HepG2 (cell line): ENCODE measurements around the gene SPATS2. TPM values are rescaled to one million over a fixed set of nuclear protein-coding genes. Genes with fewer than 3 reads are reported as not detected.

Source experiments
- ATAC-seq: fragments of 200-7000 bp; cut with Tn5 transposase; 3 replicates; pipeline ENCODE4 v1.9.1; 2020; ENCODE audit warnings: mild to moderate bottlenecking, moderate library complexity
- BruUV-seq: library from RNA; stranded (reverse); fragments of 400-500 nt; replicated peaks from 2 replicates; lab custom pipeline; 2021; lab: Mats Ljungman, UMichigan
- CTCF ChIA-PET: fragments of 300-600 bp; formaldehyde crosslinking; extraction: SDS; loops from one replicate; lab custom pipeline; 2021; ENCODE audit warnings: low total read pairs, inconsistent platforms, low intra/inter-chr PET ratio; lab: Yijun Ruan, JAX
- POLR2A ChIA-PET: fragments of 350-600 bp; sonication (Branson Sonifier 250); formaldehyde crosslinking; loops from one replicate; lab custom pipeline; 2020; ENCODE audit warnings: antibody characterized with exemption, inconsistent platforms; lab: Yijun Ruan, JAX
- DNase-seq: peaks from one replicate; pipeline ENCODE4 v3.0.0-alpha.2; 2015; ENCODE audit warnings: low spot score
- FAIRE-seq: peaks from 3 replicates; lab custom pipeline; 2011; peaks lifted over from hg19 to GRCh38; lab: Jason Lieb, UNC
- H2AFZ ChIP-seq: one replicate; pipeline ENCODE4 v1.6.1; 2011; ENCODE audit warnings: low read length, inconsistent platforms
- H3K27ac ChIP-seq: fragments of 300-600 bp; 3 replicates; pipeline ENCODE4 v1.8.0; 2011; ENCODE audit warnings: mixed run types, mild to moderate bottlenecking, mixed read lengths, low read length, inconsistent platforms; ENCODE audit not compliant: insufficient read depth; ENCODE audit errors: extremely low read length
- H3K27me3 ChIP-seq, 2 experiments: fragments of 200-600 bp in 1 of 2; 2 replicates in 1 of 2; 3 replicates in 1 of 2; pipeline versions ENCODE4 v1.6.0 to v1.8.0; 2011; ENCODE audit warnings: low read length in 2 of 2, mild to moderate bottlenecking in 2 of 2, moderate library complexity in 2 of 2, inconsistent platforms in 1 of 2; ENCODE audit not compliant: insufficient read depth in 2 of 2, control insufficient read depth in 1 of 2
- H3K36me3 ChIP-seq, 2 experiments: fragments of 200-600 bp in 1 of 2; replicated peaks in 1 of 2; 2 replicates in 1 of 2; 3 replicates in 1 of 2; pipeline versions ENCODE4 v1.5.1 to v1.8.0; 2011; ENCODE audit warnings: low read length in 2 of 2, inconsistent platforms in 1 of 2; ENCODE audit not compliant: insufficient read depth in 2 of 2, control insufficient read depth in 1 of 2
- H3K4me1 ChIP-seq: 2 replicates; pipeline ENCODE4 v1.5.1; 2012; ENCODE audit warnings: low read length, inconsistent platforms; ENCODE audit not compliant: insufficient read depth
- H3K4me2 ChIP-seq: 2 replicates; pipeline ENCODE4 v1.6.0; 2011; ENCODE audit warnings: low read depth, low read length, inconsistent platforms
- H3K4me3 ChIP-seq, 3 experiments: fragments of 200-600 bp in 1 of 3; sonication (generic), shearing (Covaris generic) in 1 of 3; replicated peaks in 1 of 3; 2 replicates each; pipeline ENCODE4 v1.5.1; 2011 to 2016; ENCODE audit warnings: low read length in 3 of 3, inconsistent platforms in 2 of 3, low read depth in 2 of 3, mild to moderate bottlenecking in 2 of 3, control low read depth in 1 of 3, mixed read lengths in 1 of 3; ENCODE audit not compliant: insufficient read depth in 1 of 3
- H3K79me2 ChIP-seq: one replicate; pipeline ENCODE4 v1.6.1; 2011; ENCODE audit warnings: low read length, inconsistent platforms; ENCODE audit not compliant: insufficient read depth
- H3K9ac ChIP-seq: 2 replicates; pipeline ENCODE4 v1.6.0; 2011; ENCODE audit warnings: mild to moderate bottlenecking, low read depth, low read length, inconsistent platforms; ENCODE audit not compliant: insufficient read depth
- H3K9me3 ChIP-seq: 2 replicates; pipeline ENCODE4 v1.5.1; 2012; ENCODE audit warnings: mild to moderate bottlenecking, low read length
- H4K20me1 ChIP-seq: 2 replicates; pipeline ENCODE4 v1.6.0; 2011; ENCODE audit warnings: inconsistent platforms, mild to moderate bottlenecking, low read length, moderate library complexity; ENCODE audit not compliant: insufficient read depth
- ATRX ChIP-seq: sonication (generic); formaldehyde crosslinking; IDR thresholded peaks from 2 replicates; pipeline ENCODE4 v1.4.0; 2020; ENCODE audit warnings: missing genetic modification reagents, borderline replicate concordance
- GATAD2A ChIP-seq: IDR thresholded peaks from 2 replicates; pipeline ENCODE4 v1.6.1; 2016
- HNRNPLL ChIP-seq: fragments of 200-400 bp; formaldehyde crosslinking; IDR thresholded peaks from 2 replicates; pipeline ENCODE4 v1.6.1; 2017; ENCODE audit warnings: mild to moderate bottlenecking, low read depth, low read length; ENCODE audit not compliant: poor library complexity, severe bottlenecking
- MAF1 ChIP-seq: sonication (generic); formaldehyde crosslinking; IDR thresholded peaks from 2 replicates; pipeline ENCODE4 v1.5.0; 2020; ENCODE audit warnings: missing genetic modification reagents, borderline replicate concordance
- NCOA5 ChIP-seq: sonication (generic); formaldehyde crosslinking; IDR thresholded peaks from 2 replicates; pipeline ENCODE4 v1.4.0; 2020; ENCODE audit warnings: missing genetic modification reagents
- SOX5 ChIP-seq: IDR thresholded peaks from 2 replicates; pipeline ENCODE4 v1.6.1; 2016; ENCODE audit warnings: borderline replicate concordance
- SP140L ChIP-seq: sonication (generic); formaldehyde crosslinking; IDR thresholded peaks from 2 replicates; pipeline ENCODE4 v1.4.0; 2020; ENCODE audit warnings: missing genetic modification reagents, borderline replicate concordance
- TEAD3 ChIP-seq: optimal IDR thresholded peaks from 2 replicates; pipeline ENCODE3; 2016; ENCODE audit warnings: borderline replicate concordance
- ZFP41 ChIP-seq: sonication (generic); formaldehyde crosslinking; IDR thresholded peaks from 2 replicates; pipeline ENCODE4 v1.4.0; 2020; ENCODE audit warnings: mild to moderate bottlenecking, missing genetic modification reagents, borderline replicate concordance
- ZNF20 ChIP-seq: sonication (generic); formaldehyde crosslinking; IDR thresholded peaks from 2 replicates; pipeline ENCODE4 v1.4.0; 2020; ENCODE audit warnings: mild to moderate bottlenecking, moderate library complexity, missing genetic modification reagents
- ZNF780A ChIP-seq: sonication (generic); formaldehyde crosslinking; IDR thresholded peaks from 2 replicates; pipeline ENCODE4 v1.8.0; 2022; ENCODE audit warnings: mild to moderate bottlenecking, missing genetic modification reagents, moderate library complexity
- ZNF83 ChIP-seq: sonication (generic); formaldehyde crosslinking; IDR thresholded peaks from 2 replicates; pipeline ENCODE4 v1.4.0; 2020; ENCODE audit warnings: missing genetic modification reagents, mild to moderate bottlenecking, borderline replicate concordance
- ZSCAN20 ChIP-seq: sonication (generic); formaldehyde crosslinking; IDR thresholded peaks from 2 replicates; pipeline ENCODE4 v1.4.0; 2020; ENCODE audit warnings: missing genetic modification reagents, mild to moderate bottlenecking, borderline replicate concordance
- WGBS: methylation state at CpG from one replicate; pipeline ENCODE4 v1.1.6; 2017; ENCODE audit warnings: low lambda C conversion rate; 5-methylcytosine and 5-hydroxymethylcytosine counted together
- in situ Hi-C: cut with HindIII; loops from 2 replicates; pipeline ENCODE4 v1.10.0; 2017; ENCODE audit warnings: low pct_unique_long_range_greater_than_20kb; ENCODE audit not compliant: extremely low pct_ligation_motif_present
- intact Hi-C: fragments of 100-400 bp; cut with micrococcal nuclease; formaldehyde crosslinking; loops from one replicate; pipeline ENCODE4 v1.10.0; 2022; ENCODE audit not compliant: unreplicated experiment
- polyA plus RNA-seq, 8 experiments: library from polyadenylated mRNA; depleted of rRNA in 3 of 8; stranded (reverse) in 7 of 8; unstranded in 1 of 8; fragments of >200 nt; fragmentation: Illumina TruSeq in 4 of 8; extraction: Trizol in 4 of 8; gene quantifications; 2 replicates each; pipeline versions ENCODE4 v1.2.1 to v1.2.3, GENCODE V29; 2011 to 2016; ENCODE audit warnings: low read depth in 4 of 8, missing spikeins in 1 of 8, mixed read lengths in 1 of 8; ENCODE audit not compliant: insufficient read depth in 1 of 8
- total RNA-seq, 5 experiments: library from RNA; depleted of rRNA; stranded (reverse); fragments of >200 nt; fragmentation: Illumina TruSeq; extraction: Trizol; gene quantifications; 2 replicates each; pipeline ENCODE4 v1.2.3, GENCODE V29; 2016; ENCODE audit warnings: low read depth in 1 of 5
- TF ChIP-seq, protein P1 (sequence below): sonication (generic); formaldehyde crosslinking; IDR thresholded peaks from 2 replicates; pipeline ENCODE4 v1.8.1; 2022; ENCODE audit warnings: low read depth, mild to moderate bottlenecking, missing genetic modification reagents
- TF ChIP-seq, protein P2 (sequence below): sonication (generic); formaldehyde crosslinking; IDR thresholded peaks from 2 replicates; pipeline ENCODE4 v1.4.0; 2020; ENCODE audit warnings: mild to moderate bottlenecking, missing genetic modification reagents
- TF ChIP-seq, protein P3 (sequence below): sonication (generic); formaldehyde crosslinking; IDR thresholded peaks from 2 replicates; pipeline ENCODE4 v1.5.0; 2020; ENCODE audit warnings: missing genetic modification reagents
- TF ChIP-seq, protein P4 (sequence below): sonication (generic); formaldehyde crosslinking; IDR thresholded peaks from 2 replicates; pipeline ENCODE4 v1.5.0; 2020; ENCODE audit warnings: mild to moderate bottlenecking, low read depth, missing genetic modification reagents, borderline replicate concordance

The SPATS2 gene
- total and polyA plus RNA-seq, 2 of the 13 experiments (the other 11 are each of a cell fraction or from before 2014, with no cell fraction given): 19.3 to 28.1 TPM

DNA sequence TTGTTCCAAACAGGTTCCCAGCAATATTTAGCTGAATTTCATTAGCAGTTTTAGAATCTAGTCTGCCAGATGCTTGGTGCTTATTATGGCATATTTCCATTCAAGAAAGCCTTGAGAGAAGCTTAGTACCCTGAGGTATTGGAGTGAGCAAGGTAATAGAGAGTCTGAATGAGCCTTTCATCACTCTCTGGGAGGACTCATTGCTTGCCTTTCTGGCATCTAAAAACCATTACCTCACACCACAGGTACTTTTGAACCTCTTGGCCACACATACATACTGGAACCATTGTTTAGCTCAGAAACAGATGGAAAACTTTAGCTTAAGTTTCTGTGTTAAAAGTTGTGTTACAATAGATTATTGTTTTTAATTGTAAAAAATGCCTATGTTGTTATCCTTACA, 144.1 kb downstream of the SPATS2 start (continued):
- no peak for TF ChIP-seq ZFP41 (CRISPR knock-in tag)
- no peak for TF ChIP-seq ZNF83
- TF ChIP-seq, all 625 proteins: peak for 4

DNA sequence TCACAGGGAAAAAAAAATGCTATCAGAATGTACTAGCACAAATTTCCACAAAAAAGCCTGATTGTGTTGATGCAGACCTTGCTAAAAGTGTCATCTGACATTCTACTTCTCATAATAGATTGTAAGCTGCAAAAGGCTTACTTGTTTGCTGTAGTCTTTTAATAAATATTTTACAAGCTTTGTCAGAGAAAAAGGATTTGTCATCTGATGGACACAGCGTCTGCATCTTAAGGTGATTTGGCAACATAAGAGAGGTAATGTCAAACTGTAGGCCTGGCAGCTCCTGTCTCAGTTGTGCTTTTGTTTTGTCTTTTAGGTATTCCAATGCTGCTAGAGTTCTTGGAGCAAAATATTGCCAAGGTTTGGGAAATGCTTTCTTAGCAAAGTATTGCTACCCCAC, 145.3 kb downstream of the SPATS2 start:
- WGBS: 94% methylated on average over 1 of the region's 1 CpG
- H3K79me2 ChIP-seq: no peaks in the 10 kb centered on the region
- H2AFZ ChIP-seq: no peak overlapping the region
- H3K36me3 ChIP-seq: peaks cover 0 to 13% of the 10 kb centered on the region in 2 experiments; a peak in 3 of 5 replicates
- BruUV-seq: no TSS peak
- H3K27ac ChIP-seq: no peak overlapping the region
- no peak overlapping the region for H3K4me2 ChIP-seq
- intact Hi-C loops (no loop called here), in situ Hi-C loops (no loop called here)
- H3K9me3 ChIP-seq: no peaks in the 10 kb centered on the region
- ChIA-PET CTCF (interaction anchor here (3.4 to 6.4 kb wide), 2 partner anchors 153 to 181 kb away, joined by 16 to 115 read pairs; no protein-coding TSS in a partner anchor), POLR2A (interaction anchor here (0.9 kb wide), 1 partner anchor 146 kb away, joined by 3 read pairs; no protein-coding TSS in a partner anchor)
- no peaks in the 10 kb centered on the region for H3K27me3 ChIP-seq
- H3K4me3 ChIP-seq: no peak overlapping the region
- DNase-seq (no peak), FAIRE-seq (no peak), ATAC-seq (no peak)
- H3K9ac ChIP-seq: no peak overlapping the region
- peaks cover 24% of the 10 kb centered on the region for H3K4me1 ChIP-seq
- no peaks in the 10 kb centered on the region for H4K20me1 ChIP-seq
- TF ChIP-seq SP140L (CRISPR knock-in tag) (no peak), HNRNPLL (no peak), SOX5 (CRISPR knock-in tag) (no peak), NCOA5 (no peak), ZSCAN20 (CRISPR knock-in tag) (no peak), TEAD3 (CRISPR knock-in tag) (no peak), MAF1 (CRISPR knock-in tag) (no peak), ZNF20 (CRISPR knock-in tag) (no peak), ATRX (no peak), GATAD2A (no peak), ZNF780A (no peak)
- TF ChIP-seq, protein P1, sequence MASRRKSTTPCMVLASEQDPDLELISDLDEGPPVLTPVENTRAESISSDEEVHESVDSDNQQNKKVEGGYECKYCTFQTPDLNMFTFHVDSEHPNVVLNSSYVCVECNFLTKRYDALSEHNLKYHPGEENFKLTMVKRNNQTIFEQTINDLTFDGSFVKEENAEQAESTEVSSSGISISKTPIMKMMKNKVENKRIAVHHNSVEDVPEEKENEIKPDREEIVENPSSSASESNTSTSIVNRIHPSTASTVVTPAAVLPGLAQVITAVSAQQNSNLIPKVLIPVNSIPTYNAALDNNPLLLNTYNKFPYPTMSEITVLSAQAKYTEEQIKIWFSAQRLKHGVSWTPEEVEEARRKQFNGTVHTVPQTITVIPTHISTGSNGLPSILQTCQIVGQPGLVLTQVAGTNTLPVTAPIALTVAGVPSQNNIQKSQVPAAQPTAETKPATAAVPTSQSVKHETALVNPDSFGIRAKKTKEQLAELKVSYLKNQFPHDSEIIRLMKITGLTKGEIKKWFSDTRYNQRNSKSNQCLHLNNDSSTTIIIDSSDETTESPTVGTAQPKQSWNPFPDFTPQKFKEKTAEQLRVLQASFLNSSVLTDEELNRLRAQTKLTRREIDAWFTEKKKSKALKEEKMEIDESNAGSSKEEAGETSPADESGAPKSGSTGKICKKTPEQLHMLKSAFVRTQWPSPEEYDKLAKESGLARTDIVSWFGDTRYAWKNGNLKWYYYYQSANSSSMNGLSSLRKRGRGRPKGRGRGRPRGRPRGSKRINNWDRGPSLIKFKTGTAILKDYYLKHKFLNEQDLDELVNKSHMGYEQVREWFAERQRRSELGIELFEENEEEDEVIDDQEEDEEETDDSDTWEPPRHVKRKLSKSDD (CRISPR knock-in tag): no peak
- TF ChIP-seq, protein P2, sequence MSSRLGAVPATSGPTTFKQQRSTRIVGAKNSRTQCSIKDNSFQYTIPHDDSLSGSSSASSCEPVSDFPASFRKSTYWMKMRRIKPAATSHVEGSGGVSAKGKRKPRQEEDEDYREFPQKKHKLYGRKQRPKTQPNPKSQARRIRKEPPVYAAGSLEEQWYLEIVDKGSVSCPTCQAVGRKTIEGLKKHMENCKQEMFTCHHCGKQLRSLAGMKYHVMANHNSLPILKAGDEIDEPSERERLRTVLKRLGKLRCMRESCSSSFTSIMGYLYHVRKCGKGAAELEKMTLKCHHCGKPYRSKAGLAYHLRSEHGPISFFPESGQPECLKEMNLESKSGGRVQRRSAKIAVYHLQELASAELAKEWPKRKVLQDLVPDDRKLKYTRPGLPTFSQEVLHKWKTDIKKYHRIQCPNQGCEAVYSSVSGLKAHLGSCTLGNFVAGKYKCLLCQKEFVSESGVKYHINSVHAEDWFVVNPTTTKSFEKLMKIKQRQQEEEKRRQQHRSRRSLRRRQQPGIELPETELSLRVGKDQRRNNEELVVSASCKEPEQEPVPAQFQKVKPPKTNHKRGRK (CRISPR knock-in tag): no peak
- TF ChIP-seq, protein P3, sequence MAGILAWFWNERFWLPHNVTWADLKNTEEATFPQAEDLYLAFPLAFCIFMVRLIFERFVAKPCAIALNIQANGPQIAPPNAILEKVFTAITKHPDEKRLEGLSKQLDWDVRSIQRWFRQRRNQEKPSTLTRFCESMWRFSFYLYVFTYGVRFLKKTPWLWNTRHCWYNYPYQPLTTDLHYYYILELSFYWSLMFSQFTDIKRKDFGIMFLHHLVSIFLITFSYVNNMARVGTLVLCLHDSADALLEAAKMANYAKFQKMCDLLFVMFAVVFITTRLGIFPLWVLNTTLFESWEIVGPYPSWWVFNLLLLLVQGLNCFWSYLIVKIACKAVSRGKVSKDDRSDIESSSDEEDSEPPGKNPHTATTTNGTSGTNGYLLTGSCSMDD (CRISPR knock-in tag): no peak
- TF ChIP-seq, protein P4, sequence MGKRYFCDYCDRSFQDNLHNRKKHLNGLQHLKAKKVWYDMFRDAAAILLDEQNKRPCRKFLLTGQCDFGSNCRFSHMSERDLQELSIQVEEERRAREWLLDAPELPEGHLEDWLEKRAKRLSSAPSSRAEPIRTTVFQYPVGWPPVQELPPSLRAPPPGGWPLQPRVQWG (CRISPR knock-in tag): no peak
